Activated T-cell treated with anti-CD3 and anti-CD28 coated beads, Interleukin-2, amount 50 U/mL, for 4 hours (primary cell): ENCODE results near the gene OXLD1. TPM values are rescaled to one million over a fixed set of nuclear protein-coding genes. Genes with fewer than 3 reads are reported as not detected.

Experiments used
- ATAC-seq, 2 donors: fragments of 200-7000 bp; cut with Tn5 transposase; one replicate each; pipeline ENCODE4 v1.10.0; 2021
- DNase-seq: peaks from one replicate; pipeline ENCODE4 v3.0.0-alpha.2; 2020
- H3K27me3 Mint-ChIP-seq: one replicate; pipeline ENCODE4 v1.8.0; 2021; ENCODE audit warnings: low read depth, mixed read lengths
- H3K36me3 Mint-ChIP-seq: one replicate; pipeline ENCODE4 v1.8.0; 2022; ENCODE audit warnings: mixed read lengths; ENCODE audit not compliant: insufficient read depth
- H3K4me1 Mint-ChIP-seq: one replicate; pipeline ENCODE4 v1.8.0; 2021; ENCODE audit warnings: low read depth, mixed read lengths
- H3K4me3 Mint-ChIP-seq: one replicate; pipeline ENCODE4 v1.8.0; 2021; ENCODE audit warnings: mild to moderate bottlenecking, moderate library complexity, mixed read lengths
- H3K9me3 Mint-ChIP-seq: one replicate; pipeline ENCODE4 v1.8.0; 2021; ENCODE audit warnings: mixed read lengths
- total RNA-seq, 3 donors: library from RNA; stranded (reverse); gene quantifications; one replicate each; pipeline ENCODE4 v1.2.1, GENCODE V29; 2021

The OXLD1 gene
- 10 to 100 TPM; 35.0 to 41.1 (median 35.3) TPM for total RNA-seq

DNA sequence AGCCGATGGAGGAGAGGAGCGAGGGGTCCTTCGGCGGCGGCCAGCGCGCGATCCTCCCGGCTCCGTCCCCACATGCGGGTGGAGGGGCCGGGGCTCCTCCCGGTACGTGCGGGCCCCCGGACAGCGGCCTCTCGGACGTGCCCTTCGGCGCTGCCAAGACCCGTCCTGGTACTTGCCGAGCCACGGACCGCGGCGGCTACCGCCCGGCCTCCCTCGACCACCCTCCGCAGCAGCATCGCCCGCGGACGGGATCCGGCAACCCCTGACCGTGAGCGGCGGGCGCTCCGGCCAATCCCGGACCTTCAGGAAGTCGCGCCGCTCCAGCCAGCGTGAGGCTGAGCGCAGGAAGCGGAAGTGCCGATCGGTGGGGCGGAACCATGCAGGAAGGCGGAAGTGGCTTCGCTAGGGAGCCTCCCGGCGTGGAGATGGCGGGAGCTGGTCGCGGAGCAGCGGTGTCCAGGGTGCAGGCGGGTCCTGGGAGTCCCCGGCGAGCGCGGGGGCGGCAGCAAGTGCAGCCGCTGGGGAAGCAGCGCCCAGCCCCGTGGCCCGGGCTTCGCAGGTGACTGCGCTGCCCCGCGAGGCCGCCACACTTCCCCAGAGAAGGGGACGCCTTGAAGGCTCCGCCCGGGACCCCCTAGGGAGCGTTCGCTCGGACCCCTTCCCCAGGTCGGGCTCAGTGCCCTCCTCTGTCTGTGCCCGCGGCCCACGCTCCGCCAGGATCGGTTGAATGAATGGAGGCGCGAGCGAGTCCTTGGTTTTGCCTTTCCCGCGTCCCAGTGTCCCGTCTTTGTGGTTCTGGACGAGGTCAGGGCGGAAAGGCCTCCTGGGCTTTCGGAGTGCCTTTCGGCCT is at the start of gene OXLD1, which contains the start of gene CCDC137:
Gene OXLD1 (minus strand): TSS at position 264 of the 850 bp plus-strand sequence. CDS start 28 bp downstream, at position 236.
Gene CCDC137 (plus strand): TSS at position 396 of the 850 bp plus-strand sequence. CDS start 30 bp downstream, at position 426.
- no peaks in the 10 kb centered on the region for H3K27me3 Mint-ChIP-seq
- H3K9me3 Mint-ChIP-seq: no peaks in the 10 kb centered on the region
- H3K36me3 Mint-ChIP-seq: peaks cover 22% of the 10 kb centered on the region
- ATAC-seq (peak; percentile 94 to 97), DNase-seq (peak; percentile 88)
- H3K4me3 Mint-ChIP-seq: peak within 1 kb of the TSS; percentile 92
- peaks cover 35% of the 10 kb centered on the region for H3K4me1 Mint-ChIP-seq

DNA sequence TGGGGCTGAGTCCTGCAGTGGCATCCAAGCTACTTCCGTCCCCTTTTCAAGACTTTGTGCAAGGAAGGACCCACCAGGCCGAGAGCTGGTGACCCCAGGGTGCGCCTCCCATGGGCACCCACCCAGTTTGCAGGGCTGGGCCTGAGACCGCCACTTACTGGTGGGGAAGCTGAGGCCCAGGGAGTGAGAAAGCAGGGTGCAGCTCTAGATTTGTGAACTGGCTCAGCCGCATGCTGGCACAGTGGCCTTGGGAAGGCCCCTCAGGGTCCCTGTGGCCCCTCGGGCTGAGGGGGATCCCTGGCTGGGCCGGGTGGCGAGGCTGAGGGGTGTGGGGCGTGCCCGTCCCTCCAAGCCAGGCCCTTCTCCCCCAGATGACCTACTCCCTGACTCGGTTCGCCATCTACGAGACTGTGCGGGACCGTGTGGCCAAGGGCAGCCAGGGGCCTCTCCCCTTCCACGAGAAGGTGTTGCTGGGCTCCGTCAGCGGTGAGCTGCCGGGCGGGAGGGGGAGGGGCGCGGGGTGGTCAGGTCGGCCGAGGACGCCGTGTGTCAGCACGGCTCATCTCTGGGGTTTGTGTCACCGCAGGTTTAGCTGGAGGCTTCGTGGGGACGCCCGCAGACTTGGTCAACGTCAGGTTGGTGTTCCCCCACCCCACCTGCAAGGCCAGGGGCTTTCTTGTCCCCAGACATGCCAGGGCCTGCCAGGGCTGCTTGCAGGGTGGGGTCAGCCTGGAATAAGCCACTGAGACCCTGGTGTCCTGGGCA is 48.9 kb upstream of the OXLD1 start:
- Mint-ChIP-seq H3K9me3 (no peaks in the 10 kb centered on the region), H3K4me1 (peaks cover 16% of the 10 kb centered on the region), H3K27me3 (no peaks in the 10 kb centered on the region), H3K36me3 (no peaks in the 10 kb centered on the region), H3K4me3 (no peak overlapping the region)
- no peak for DNase-seq
- ATAC-seq: no peak

DNA sequence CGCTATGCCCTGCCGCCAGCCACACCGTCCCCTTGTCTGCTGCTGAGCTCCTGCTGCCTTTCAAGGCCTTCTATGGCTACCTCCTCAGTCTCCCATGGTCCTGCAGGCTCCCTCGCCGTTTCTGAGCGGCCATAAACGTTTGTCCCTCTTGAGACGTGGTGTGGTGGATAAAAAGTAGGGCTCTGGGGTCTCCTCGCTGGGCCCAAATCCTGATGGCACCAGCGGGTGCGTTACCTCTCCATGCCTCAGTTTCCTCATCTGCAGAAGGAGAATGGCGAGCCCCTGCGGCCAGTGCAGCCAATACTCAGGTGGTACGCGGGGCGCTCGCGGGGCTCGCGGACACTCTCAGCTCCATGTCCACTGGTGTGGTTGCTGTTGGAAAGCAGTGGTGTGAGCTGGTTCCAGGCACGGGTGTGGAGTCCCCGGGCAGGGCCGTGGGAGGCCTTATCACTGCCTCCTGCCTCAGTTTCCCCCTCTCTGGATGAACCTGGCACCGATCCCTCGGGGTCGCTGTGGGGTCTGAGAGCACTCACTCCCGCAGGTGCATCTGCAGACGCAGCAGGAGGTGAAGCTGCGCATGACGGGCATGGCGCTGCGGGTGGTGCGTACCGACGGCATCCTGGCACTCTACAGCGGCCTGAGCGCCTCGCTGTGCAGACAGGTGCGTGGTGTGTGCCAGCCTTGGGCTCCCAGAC is 48.2 kb upstream of the OXLD1 start:
- Mint-ChIP-seq H3K4me3 (no peak overlapping the region), H3K27me3 (no peaks in the 10 kb centered on the region), H3K4me1 (peaks cover 18% of the 10 kb centered on the region), H3K9me3 (no peaks in the 10 kb centered on the region), H3K36me3 (no peaks in the 10 kb centered on the region)
- ATAC-seq: no peak
- DNase-seq: no peak

DNA sequence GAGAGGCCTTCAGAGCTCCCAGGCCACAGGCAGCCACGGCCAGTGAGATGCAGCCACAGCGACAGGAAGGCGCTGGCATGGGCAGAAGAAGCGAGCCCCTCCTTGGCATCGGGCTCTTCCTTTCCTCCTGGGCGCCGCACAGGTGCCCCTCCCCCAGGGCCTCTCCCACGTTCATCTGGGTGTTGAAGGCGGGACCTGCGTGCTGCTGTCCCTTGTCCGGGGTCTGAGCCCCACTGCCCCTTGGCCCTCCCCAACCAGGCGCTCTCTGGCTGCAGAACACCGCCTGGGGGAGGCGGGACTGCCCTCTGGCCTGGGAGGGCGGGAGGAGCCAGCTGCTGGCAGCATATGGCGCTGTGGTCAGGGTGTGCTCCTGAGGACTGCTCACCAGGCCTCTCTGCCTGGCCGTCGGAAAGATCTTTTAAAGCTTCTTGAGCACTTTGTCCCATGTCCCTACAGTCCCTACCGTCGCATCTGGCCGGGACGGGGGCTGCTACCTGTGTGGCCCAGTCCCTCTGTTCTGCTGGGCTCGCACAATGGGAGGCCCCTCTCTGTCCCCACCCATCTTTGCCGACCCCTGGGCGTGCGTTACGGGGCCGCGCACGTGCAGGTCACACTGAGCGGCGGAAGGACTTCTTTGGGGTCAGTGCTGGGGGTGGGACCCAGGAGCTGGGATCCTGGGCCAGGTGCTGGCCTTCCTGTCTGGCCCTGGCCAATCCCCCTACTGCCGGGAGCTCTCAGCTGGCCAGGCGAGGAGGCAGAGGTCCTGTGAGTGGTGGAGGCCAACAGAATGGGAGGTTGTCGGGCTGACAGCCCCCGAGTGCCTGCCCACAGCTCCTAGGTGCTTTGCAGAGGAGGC is 47.4 kb upstream of the OXLD1 start:
- H3K27me3 Mint-ChIP-seq: no peaks in the 10 kb centered on the region
- peaks cover 18% of the 10 kb centered on the region for H3K4me1 Mint-ChIP-seq
- peaks cover 2% of the 10 kb centered on the region for H3K36me3 Mint-ChIP-seq
- no peak for ATAC-seq
- no peaks in the 10 kb centered on the region for H3K9me3 Mint-ChIP-seq
- DNase-seq: no peak
- H3K4me3 Mint-ChIP-seq: peak overlapping the region; percentile 81

DNA sequence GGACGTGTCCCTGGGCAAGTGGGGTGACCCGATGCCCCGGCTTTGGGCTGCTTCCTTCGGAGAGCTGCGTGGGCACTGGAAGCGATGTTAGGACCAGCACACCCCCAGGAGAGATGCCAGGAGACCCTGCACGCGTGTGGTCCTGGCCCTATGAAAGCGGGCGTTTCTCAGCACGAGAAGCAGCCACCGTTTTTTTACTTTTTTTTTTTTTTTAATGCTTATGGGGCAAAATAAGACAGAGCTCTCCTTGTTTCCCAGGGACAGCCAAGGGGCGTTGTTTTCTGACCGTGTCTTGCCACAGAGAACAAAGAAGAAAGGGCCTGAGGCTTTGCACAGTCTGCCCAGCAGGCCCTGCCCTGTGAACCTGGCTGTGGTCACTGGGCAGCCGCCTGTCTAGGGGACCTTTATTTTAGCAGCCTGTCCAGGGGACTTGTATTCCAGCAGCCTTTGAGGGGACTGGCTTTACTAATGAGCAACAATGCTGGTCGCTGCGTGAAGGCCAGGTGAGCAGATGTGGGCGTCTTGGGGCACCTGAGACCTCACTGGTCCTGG is 46.7 kb upstream of the OXLD1 start:
- Mint-ChIP-seq H3K36me3 (peaks cover 3% of the 10 kb centered on the region), H3K27me3 (no peaks in the 10 kb centered on the region), H3K4me3 (peak overlapping the region; percentile 81), H3K4me1 (peaks cover 18% of the 10 kb centered on the region), H3K9me3 (no peaks in the 10 kb centered on the region)
- ATAC-seq (no peak), DNase-seq (no peak)

DNA sequence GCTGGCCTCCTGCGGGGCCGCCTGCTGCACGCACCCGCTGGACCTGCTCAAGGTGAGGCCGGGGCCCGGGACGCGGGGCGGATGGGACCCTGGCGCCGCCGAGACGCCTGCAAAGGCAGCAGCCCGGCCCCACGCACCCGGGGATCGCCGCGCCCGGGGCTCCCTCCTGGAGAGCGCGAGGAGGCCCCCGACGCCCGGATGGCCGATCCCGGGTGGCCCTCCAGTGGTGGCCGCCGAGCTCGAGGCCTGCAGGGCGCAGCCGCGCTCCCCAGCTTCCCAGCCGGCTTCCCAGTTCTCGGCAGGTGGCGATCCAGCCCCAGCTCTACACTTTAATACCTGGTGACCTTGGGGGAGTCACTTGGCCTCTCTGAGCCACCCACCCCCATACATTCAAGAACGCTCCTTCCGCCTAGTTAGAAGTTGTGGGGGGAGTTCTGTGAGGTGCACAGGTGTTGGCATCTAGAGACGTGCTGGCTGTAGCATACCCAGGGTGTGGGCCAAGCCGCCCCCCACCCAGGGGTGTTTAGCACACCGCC is 46.1 kb upstream of the OXLD1 start:
- H3K27me3 Mint-ChIP-seq: no peaks in the 10 kb centered on the region
- DNase-seq (no peak), ATAC-seq (peak; percentile 12 to 14)
- no peaks in the 10 kb centered on the region for H3K9me3 Mint-ChIP-seq
- H3K4me1 Mint-ChIP-seq: peaks cover 18% of the 10 kb centered on the region
- peak overlapping the region; percentile 81 for H3K4me3 Mint-ChIP-seq
- H3K36me3 Mint-ChIP-seq: peaks cover 3% of the 10 kb centered on the region

DNA sequence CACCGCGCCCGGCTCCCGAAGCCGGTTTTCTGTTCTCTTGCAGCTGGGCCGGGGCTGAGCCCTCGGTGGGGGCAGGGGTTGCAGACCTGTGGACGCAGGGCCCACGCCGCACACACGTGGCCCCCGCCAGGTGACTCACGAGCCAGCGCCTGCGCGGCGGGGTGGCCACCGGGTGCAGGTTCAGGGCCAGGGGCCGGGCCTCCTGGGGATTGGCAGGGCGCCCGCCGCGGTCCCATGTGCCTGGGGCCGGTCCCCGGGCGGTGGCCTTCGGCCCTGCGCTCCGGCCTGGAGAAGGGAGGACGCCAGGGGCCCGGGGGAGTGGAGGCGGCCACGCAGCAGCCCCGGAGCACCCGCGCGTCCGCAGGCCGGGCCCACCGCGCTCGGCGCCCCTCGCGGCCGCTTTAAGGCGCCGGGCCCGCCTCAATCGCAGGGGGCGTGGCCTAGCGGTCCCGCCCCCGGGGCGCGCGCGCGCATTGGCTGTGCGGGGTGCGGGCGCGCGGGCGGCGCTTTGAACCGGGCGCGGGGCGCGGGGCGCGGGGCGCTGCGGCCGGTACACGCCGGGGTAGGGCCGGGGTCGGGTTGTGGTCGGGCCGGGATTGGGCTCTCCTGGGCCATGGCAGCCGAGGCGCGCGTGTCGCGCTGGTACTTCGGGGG is 45.5 kb upstream of the OXLD1 start, which contains the start of gene SLC25A10:
Gene SLC25A10 (plus strand): TSS at position 471 of the 654 bp plus-strand sequence. CDS start 143 bp downstream, at position 614.
- Mint-ChIP-seq H3K36me3 (peaks cover 3% of the 10 kb centered on the region), H3K9me3 (no peaks in the 10 kb centered on the region), H3K4me3 (peak within 1 kb of the TSS; percentile 81), H3K27me3 (no peaks in the 10 kb centered on the region), H3K4me1 (peaks cover 18% of the 10 kb centered on the region)
- peak; percentile 75 for DNase-seq
- ATAC-seq: peak; percentile 82 to 83

DNA sequence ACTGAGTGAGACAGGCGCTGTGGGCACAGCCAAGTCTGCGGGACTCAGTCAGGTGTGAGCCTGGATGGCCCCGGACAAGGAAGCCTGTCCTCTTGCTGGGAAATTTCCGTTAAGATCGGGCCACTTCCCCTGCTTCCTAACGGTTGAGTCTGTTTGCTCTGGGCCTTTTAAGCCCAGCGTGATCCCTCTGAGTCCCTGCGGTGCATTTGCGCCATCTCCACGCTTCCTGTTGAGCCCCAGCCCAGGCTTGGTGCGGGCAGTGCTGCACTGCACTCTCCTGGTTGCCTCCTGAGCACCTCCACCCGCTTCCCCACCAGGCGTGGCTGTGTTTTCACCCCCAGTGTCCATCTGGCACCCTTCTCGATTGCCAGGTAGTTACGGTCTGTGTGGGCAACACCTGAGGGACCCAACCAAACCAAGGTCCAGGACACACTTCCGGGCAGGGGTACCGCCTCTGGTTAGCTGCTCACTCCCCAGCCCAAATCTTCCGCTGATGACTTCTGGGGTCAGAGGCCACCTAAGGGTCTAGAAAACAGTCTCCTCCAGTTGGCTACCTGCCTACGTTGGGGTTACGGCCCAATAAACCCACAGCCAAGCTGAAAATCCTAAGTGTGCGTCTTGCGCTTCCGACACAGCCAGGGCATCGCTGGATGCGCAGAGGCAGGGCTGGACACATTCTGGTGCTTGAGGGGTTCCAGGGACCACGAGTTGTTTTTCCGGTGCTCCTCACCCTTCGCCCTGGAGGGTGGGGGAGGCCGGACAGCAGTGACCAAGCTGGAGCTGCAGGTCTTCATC is 44.3 kb upstream of the OXLD1 start:
- DNase-seq: peak; percentile 3
- peak overlapping the region; percentile 76 for H3K4me3 Mint-ChIP-seq
- no peak for ATAC-seq

DNA sequence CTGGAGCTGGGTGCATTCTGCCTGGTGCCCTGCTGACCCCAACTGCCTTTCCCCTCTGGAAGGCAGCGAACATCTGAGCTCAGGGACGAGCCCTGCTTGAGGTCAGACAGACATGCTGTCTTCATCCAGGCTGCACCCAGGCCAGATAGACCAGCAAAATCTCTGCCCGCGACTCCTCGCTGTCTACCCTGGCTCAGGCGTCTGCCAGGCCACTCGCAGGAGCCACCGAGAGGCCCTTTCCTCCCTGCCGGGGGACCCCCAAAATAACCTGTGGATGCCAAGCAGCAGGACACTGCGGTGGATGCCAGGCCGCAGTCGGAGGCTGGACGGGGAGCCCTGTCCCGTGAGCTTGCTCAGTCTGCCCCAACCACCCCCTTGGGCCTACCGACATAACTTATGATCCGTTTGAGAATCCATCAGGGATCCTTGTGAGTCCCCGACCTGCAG is 42.4 kb upstream of the OXLD1 start:
- no peak overlapping the region for H3K4me3 Mint-ChIP-seq
- DNase-seq (no peak), ATAC-seq (no peak)
- H3K9me3 Mint-ChIP-seq: no peaks in the 10 kb centered on the region
- peaks cover 25% of the 10 kb centered on the region for H3K4me1 Mint-ChIP-seq
- H3K27me3 Mint-ChIP-seq: no peaks in the 10 kb centered on the region
- H3K36me3 Mint-ChIP-seq: peaks cover 20% of the 10 kb centered on the region

More for the DNA sequence above, 44.3 kb upstream of the OXLD1 start:
- H3K36me3 Mint-ChIP-seq: peaks cover 10% of the 10 kb centered on the region
- H3K27me3 Mint-ChIP-seq: no peaks in the 10 kb centered on the region
- no peaks in the 10 kb centered on the region for H3K9me3 Mint-ChIP-seq
- peaks cover 18% of the 10 kb centered on the region for H3K4me1 Mint-ChIP-seq

DNA sequence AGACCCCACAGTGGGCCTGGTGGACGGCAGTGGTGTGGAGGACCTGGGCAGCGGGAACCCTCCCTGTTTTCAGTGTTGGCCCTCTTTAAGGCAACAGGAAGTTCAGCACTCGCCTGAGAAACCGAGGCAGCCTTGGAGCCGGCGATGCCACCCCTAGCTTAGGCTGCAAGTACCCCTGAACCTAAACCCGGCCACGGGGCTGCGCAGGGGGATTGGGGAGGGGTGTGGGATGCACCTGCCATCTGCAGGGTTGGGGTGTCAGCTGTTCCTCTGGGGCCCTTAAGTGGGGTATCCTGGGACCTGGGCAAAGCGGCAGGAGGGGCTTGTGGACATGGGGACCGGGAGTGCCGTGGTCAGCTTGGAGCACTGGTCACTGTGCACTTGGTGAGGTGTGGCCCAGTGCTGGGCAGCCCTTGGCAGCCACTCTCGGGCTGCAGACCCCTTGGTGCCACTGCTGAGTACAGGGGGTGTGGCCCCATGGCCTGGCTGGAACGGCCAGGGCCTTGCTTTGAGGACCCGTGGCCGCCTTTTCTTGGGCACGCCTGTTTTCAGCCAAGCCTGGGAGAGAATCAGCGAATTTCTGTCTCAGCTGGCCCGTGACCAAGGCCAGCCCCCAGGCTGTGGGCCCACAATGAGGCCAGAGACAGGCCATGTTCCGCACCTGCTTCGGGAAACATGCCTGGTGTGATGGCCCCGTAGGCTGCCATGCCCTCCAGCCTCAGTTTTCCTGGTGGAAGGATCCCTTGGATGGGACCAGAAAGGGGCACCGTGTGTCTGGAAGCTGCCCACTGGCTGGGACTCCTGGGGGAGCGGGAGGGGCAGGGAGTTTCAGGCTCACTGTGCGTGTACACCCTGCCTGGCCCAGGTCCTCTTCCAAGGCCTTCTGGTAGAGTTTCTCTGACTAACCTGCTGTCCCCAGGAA is 41.6 kb upstream of the OXLD1 start:
- Mint-ChIP-seq H3K4me1 (peaks cover 25% of the 10 kb centered on the region), H3K36me3 (peaks cover 20% of the 10 kb centered on the region), H3K4me3 (no peak overlapping the region), H3K9me3 (no peaks in the 10 kb centered on the region), H3K27me3 (no peaks in the 10 kb centered on the region)
- ATAC-seq: no peak
- no peak for DNase-seq
